GM18508 (cell line): ENCODE results near the gene COL4A2.

Experiments used
- ATAC-seq: cut with Tn5 transposase; IDR thresholded peaks from one replicate; pipeline ENCODE4 v1.9.1; 2021; ENCODE audit warnings: moderate number of reproducible peaks; ENCODE audit not compliant: insufficient read depth, unreplicated experiment

Gene COL4A2

GRCh38 chr13:110351636-110352420 is 44.7 kb downstream of the COL4A2 start:
- ATAC-seq, result no peak

- no peak for ATAC-seq
Observed at GRCh38 chr13:110352735-110353134, 45.7 kb downstream of the COL4A2 start.

- no peak for ATAC-seq
Observed at GRCh38 chr13:110353339-110353977, 46.4 kb downstream of the COL4A2 start.

DNA sequence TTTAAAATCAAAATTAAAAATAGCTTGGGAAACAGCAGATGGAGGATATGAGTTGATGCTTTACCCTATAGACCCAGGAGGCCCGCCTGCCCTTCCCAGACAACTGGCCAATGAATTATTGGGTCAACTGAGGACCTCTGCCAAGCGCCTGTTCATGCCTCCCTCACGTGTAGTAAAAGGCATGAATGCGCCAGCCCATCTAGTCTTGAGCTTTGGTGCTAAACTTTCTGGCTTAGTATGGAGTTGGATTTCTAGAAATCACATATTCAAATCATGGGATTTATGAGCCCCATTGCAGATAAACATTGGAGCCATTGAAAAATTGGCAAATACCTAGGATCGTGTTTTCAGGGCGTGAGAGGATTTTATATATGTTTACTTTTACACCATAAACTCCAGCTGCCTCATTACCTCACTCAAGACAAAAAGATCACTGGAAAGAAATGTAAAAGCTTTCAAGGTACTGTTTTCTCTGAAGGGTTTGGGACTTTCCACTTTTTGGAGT is 47.1 kb downstream of the COL4A2 start:
- ATAC-seq, result no peak

DNA sequence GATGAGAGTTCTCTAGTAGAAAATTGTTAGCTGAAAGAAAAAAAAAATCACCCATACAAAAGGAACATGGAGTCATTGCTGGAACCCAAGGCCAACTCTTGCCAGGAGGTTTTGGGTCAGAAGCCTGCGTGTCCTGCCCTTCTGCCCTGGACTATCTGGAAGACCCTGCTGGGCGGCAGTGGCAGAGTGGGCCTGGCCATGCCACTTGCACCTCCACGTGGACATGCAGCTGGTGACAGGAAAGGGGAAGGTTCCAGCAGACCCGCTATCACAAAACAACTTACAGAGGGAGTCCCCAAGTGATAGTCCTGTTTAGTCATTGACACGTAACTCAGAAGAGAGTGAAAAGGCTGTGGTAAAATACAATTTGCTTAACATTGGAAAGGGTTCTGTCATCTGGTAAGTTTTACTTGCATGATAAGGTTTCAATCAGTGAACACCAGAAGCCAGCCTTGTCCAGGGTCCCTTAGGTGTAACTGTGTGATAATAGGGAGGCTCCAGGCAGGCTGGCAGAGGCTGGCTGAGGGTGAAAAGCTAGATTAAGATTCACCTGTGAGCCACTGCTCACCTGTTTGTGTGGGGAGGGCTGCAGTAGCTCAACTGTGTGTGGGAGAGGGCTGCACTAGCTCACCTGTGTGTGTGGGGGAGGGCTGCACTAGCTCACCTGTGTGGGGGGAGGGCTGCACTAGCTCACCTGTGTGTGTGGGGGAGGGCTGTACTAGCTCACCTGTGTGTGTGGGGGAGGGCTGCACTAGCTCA is 47.8 kb downstream of the COL4A2 start:
- no peak for ATAC-seq

- no peak for ATAC-seq
Observed at GRCh38 chr13:110356362-110356761, 49.3 kb downstream of the COL4A2 start.

- ATAC-seq, result no peak
Observed at GRCh38 chr13:110358381-110358780, 51.3 kb downstream of the COL4A2 start.

- no peak for ATAC-seq
Observed at GRCh38 chr13:110359840-110360301, 52.8 kb downstream of the COL4A2 start.

DNA sequence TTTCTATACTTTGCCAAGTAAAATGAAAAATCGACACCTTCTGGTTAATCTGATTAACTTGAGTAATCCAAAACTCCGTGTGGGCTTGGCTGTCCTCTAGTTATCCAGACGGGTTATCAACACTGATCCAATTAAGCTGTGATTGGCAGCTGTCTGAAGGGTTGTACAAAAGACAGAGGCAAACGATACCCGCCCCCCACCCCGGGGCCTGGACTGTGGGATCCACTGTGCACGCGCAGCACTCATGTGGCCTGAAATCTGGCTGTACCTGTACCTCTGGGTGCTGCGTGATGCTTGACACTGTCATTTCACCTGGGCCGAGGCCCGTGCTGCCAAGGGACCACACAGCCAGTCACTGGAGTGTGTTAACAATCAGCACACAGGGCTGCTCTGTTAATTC is 53.5 kb downstream of the COL4A2 start:
- no peak for ATAC-seq

DNA sequence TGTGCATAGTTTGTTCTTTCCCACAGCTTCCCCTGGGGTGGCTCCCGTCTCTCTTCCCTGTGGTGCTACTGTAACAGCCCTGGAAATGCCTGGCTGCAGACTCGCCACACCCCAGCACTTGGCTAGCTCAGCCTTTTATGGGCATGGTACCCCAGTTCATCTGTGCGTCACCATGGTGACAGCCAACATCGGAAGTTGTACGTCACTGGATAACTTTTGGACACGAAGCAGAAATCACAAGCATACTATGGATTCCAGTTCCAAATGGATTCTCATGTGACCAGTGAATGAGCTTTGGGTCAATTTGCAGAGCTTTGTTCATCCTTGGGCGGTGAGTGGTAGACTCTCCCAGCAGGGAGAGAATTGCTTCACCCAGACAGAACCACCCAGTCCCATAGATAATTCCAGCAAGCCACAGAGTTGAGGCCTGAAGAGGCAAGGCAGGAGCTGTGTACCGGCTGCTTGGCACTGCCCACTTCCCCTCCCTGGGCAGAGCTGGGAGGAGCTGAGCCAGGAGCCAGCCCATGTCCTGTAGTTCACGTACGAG is 54.4 kb downstream of the COL4A2 start:
- no peak for ATAC-seq

GRCh38 chr13:110363010-110363409 is 55.9 kb downstream of the COL4A2 start:
- ATAC-seq, result no peak

DNA sequence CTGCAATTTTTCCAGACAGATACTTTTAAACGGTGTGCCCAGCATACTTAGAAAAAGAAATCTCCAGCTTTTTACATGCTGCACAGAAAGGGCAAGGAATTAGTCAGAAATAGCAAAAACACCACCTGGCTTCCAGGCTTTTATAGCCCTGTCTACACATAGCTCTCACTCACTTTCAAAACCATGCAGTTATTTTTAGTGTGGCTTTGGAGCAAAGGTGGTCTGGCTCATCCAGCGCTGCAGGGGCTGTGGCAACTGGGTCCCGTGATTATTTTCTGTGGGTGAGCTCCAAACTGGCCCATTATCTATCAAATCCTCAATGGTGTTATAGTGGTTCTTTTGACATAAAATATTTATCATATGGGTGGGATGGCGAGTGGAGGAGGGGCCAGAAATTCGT is 57.0 kb downstream of the COL4A2 start:
- ATAC-seq, result no peak

GRCh38 chr13:110365876-110366275 is 58.8 kb downstream of the COL4A2 start:
- no peak for ATAC-seq

DNA sequence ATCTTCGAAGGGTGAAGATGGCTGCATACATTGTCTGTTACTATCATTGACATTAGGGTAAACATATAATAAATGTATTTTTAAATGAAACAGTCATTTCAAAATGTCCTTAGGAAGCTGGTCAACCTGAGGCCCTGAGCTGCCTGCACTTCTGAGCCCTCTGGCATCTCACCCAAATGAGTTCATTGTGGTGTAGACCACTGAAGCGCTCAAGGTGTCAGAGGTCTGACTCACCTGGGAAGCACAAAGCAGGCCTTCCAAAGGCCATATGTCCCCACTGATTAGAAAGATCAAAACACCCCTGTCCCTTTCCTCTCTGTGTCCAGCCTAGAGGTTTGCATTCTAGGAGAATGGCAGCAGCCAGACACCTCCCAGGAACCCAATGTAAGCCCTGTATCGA is 59.6 kb downstream of the COL4A2 start:
- ATAC-seq, result no peak

- ATAC-seq, result no peak
Observed at GRCh38 chr13:110367620-110368019, 60.5 kb downstream of the COL4A2 start.

- ATAC-seq, result no peak
Observed at GRCh38 chr13:110368408-110368807, 61.3 kb downstream of the COL4A2 start.

- ATAC-seq, result no peak
Observed at GRCh38 chr13:110369400-110369799, 62.3 kb downstream of the COL4A2 start.

DNA sequence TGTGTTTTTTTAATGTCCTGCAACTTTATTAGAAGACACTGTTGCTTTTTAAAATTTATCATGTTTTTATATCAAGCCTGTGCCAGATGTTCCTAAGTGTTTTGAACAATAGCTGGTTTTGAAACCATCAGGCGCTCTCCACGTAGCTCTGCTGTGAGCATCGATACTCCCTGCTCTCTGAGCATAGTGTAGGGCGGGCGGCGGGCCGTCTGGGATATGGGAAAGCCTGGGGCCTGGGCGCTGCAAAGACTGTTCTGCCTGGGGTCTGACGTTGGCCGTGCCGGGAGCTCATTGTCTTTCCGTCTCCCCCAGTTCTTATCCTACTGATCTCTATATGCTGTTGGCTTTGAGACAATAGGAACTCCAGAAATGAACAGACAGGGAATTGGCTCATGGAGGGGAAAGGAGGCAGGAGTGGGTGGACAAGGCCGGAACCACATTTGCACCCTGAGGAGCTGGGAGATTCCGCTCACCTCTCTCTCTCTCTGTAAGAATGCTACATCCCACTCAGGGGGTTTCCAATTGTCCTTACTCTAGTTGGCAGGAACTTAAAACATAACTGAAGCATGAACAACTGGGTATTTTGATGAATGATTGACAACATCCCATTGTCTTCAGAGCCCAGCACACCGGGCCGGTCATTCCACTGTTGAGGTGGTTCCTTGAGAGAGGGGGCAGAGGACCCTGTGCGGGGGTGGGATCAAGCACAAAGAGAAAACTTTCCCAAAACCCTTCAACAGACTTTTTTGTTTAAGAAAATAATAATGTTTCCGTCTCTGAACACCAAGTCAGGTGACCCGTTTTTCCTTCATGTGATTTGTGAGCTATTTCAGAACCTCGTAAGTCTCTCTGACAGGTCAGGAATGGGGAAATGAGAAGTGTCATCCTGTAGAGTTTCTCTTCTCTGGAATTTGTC is 64.7 kb downstream of the COL4A2 start:
- ATAC-seq, result peak; percentile 86

DNA sequence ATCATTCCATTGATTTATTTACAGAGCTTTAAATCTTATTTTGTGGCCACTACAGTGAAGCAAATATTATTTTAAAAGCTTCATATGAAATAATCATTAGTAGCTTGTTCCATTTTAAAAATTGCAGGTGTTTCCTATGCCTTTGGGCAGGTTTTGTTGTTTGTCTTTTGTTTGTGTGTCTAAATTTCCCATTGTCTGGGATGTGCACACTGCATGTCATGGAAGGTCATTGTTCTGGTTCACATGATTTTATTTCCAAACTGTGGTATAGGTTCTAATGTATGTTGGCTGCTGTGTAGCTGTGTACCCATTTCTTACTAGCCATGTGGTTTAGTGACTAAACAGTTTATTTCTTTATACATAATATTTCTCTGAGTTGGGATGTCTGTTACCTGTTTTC is 65.6 kb downstream of the COL4A2 start:
- no peak for ATAC-seq

DNA sequence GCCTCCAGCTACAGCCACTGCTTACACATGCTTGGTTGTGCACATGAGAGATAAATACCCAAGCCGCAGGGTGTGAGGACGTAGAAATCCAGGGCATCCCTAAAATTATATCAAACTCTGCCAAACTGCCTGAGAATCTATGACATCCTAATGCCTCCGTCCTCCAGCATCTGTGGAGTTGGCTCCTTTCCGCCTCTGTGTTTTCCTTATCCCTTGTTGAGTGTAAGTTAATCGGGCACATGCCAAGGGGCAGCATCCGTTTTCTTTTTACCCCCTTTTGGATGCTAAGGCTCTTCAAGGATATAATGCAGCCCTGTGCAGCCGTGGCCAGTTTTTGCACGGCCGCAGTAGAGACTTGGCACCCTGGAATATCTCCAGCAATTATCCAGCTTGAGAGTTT is 66.5 kb downstream of the COL4A2 start:
- no peak for ATAC-seq
